Transverse colon (tissue), 4 donors: ENCODE results near the gene MRFAP1L1.

ENCODE experiments used
- EP300 ChIP-seq: sonication (generic); formaldehyde crosslinking; IDR thresholded peaks from one replicate; pipeline ENCODE4 v1.6.1; 2017; ENCODE audit warnings: antibody characterized with exemption, low read depth
- POLR2A ChIP-seq: fragments of 450-650 bp; IDR thresholded peaks from one replicate; pipeline ENCODE4 v1.6.1; 2016; ENCODE audit warnings: antibody characterized with exemption, mild to moderate bottlenecking, moderate library complexity
- POLR2AphosphoS5 ChIP-seq, 3 donors: sonication (generic); formaldehyde crosslinking; IDR thresholded peaks; one replicate each; pipeline ENCODE4 v1.6.1; 2016; ENCODE audit warnings: antibody characterized with exemption in 3 of 3
- TF ChIP-seq, protein P1 (sequence below), 5 experiments: fragments of 200-600 bp in 3 of 5; fragments of 450-650 bp in 2 of 5; sonication (generic) in 3 of 5; IDR thresholded peaks; 1 replicate in 2 of 5; 2 replicates in 3 of 5; pipeline ENCODE4 v1.5.1; 2016 to 2017; ENCODE audit warnings: antibody characterized with exemption in 5 of 5, inconsistent platforms in 3 of 5, mild to moderate bottlenecking in 2 of 5, moderate library complexity in 1 of 5

DNA sequence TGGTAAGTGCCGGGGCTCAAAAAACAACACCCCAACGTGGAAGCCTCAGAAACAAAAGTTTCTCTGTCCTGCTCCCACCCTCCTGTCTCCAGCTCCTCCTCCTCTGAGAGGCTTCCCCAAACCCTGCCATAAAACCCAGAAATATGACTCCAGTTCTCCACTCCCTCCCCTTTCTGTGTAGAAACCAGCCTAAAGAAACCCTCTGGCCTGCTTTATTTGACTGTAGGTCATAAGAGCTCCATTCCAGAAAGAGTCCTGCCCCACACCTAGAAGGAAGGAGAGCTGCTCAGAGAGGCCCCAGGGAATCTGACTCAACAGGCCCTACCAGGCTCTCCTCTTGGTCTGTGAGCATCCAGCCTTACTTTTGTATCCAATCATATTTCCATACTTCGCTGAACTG, 16.9 kb downstream of the MRFAP1L1 start:
- TF ChIP-seq POLR2AphosphoS5 (IDR thresholded peaks at IDR 0.05), result no peak
- TF ChIP-seq, protein P1, sequence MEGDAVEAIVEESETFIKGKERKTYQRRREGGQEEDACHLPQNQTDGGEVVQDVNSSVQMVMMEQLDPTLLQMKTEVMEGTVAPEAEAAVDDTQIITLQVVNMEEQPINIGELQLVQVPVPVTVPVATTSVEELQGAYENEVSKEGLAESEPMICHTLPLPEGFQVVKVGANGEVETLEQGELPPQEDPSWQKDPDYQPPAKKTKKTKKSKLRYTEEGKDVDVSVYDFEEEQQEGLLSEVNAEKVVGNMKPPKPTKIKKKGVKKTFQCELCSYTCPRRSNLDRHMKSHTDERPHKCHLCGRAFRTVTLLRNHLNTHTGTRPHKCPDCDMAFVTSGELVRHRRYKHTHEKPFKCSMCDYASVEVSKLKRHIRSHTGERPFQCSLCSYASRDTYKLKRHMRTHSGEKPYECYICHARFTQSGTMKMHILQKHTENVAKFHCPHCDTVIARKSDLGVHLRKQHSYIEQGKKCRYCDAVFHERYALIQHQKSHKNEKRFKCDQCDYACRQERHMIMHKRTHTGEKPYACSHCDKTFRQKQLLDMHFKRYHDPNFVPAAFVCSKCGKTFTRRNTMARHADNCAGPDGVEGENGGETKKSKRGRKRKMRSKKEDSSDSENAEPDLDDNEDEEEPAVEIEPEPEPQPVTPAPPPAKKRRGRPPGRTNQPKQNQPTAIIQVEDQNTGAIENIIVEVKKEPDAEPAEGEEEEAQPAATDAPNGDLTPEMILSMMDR (IDR thresholded peaks at IDR 0.05), result no peak
- no peak for TF ChIP-seq POLR2A
- no peak for TF ChIP-seq EP300
